CD4-positive, alpha-beta T cell (primary cell): ENCODE results near the gene ZC3H7A. TPM values are rescaled to one million over a fixed set of nuclear protein-coding genes. Genes with fewer than 3 reads are reported as not detected.

Source experiments
- ATAC-seq: fragments of 200-7000 bp; cut with Tn5 transposase; one replicate; pipeline ENCODE4 v1.10.0; 2022; ENCODE audit warnings: mild to moderate bottlenecking; ENCODE audit not compliant: poor library complexity
- CTCF ChIA-PET: fragments of 350-600 bp; sonication (Branson Sonifier 250); formaldehyde crosslinking; loops from one replicate; lab custom pipeline; 2021; ENCODE audit warnings: antibody characterized with exemption, inconsistent platforms; lab: Charles Lee
- POLR2A ChIA-PET: fragments of 350-600 bp; sonication (Branson Sonifier 250); formaldehyde crosslinking; loops from one replicate; lab custom pipeline; 2021; ENCODE audit warnings: antibody characterized with exemption, inconsistent platforms; lab: Charles Lee
- DNase-seq, 14 experiments: peaks; one replicate each; pipeline ENCODE4 v3.0.0-alpha.2; 2013 to 2020; ENCODE audit warnings: mixed read lengths in 2 of 14
- H3K27ac ChIP-seq, 2 donors: one replicate each; pipeline versions ENCODE4 v1.5.1 to v1.7.0; 2013; ENCODE audit warnings: low read length in 2 of 2, low read depth in 1 of 2, mild to moderate bottlenecking in 1 of 2
- H3K27me3 ChIP-seq, 2 experiments: 1 replicate in 1 of 2; 2 replicates in 1 of 2; pipeline versions ENCODE4 v1.6.1 to v1.7.0; 2013; ENCODE audit warnings: low read length in 2 of 2, control low read depth in 1 of 2, mild to moderate bottlenecking in 1 of 2, moderate library complexity in 1 of 2; ENCODE audit not compliant: insufficient read depth in 2 of 2, control insufficient read depth in 1 of 2
- H3K36me3 ChIP-seq: one replicate; pipeline ENCODE4 v1.6.1; 2013; ENCODE audit warnings: low read length, control low read depth; ENCODE audit not compliant: insufficient read depth
- H3K4me1 ChIP-seq: one replicate; pipeline ENCODE4 v1.6.1; 2013; ENCODE audit warnings: low read length, control low read depth; ENCODE audit not compliant: insufficient read depth
- H3K4me3 ChIP-seq: one replicate; pipeline ENCODE4 v1.5.1; 2013; ENCODE audit warnings: mild to moderate bottlenecking, low read length, moderate library complexity
- H3K9me3 ChIP-seq, 2 experiments: 1 replicate in 1 of 2; 2 replicates in 1 of 2; pipeline versions ENCODE4 v1.6.1 to v1.7.0; 2013; ENCODE audit warnings: low read length in 2 of 2, mild to moderate bottlenecking in 2 of 2, control low read depth in 1 of 2, moderate library complexity in 1 of 2; ENCODE audit not compliant: control insufficient read depth in 1 of 2, insufficient read depth in 1 of 2
- H3K27ac Mint-ChIP-seq: one replicate; pipeline ENCODE4 v1.8.0; 2020; ENCODE audit warnings: mixed read lengths
- H3K27me3 Mint-ChIP-seq: one replicate; pipeline ENCODE4 v1.8.0; 2021; ENCODE audit warnings: mixed read lengths
- H3K36me3 Mint-ChIP-seq: one replicate; pipeline ENCODE4 v1.8.0; 2021; ENCODE audit warnings: low read depth, mixed read lengths
- H3K4me1 Mint-ChIP-seq: one replicate; pipeline ENCODE4 v1.8.0; 2021; ENCODE audit warnings: low read depth, mixed read lengths
- H3K4me3 Mint-ChIP-seq: one replicate; pipeline ENCODE4 v1.8.0; 2020; ENCODE audit warnings: mild to moderate bottlenecking, mixed read lengths
- H3K9me3 Mint-ChIP-seq: one replicate; pipeline ENCODE4 v1.8.0; 2020; ENCODE audit warnings: mixed read lengths
- intact Hi-C, 2 experiments: fragments of 100-400 bp; cut with DNase I in 1 of 2; cut with micrococcal nuclease in 1 of 2; formaldehyde crosslinking; loops; one replicate each; pipeline versions ENCODE4 v1.15.1 to v1.9.0; 2023 to 2025; cut with DNase I, micrococcal nuclease
- total RNA-seq, 174 experiments: library from RNA in 2 of 174; stranded (reverse) in 2 of 174; gene quantifications; one replicate each; pipeline ENCODE4 v1.2.3 and lab custom pipeline; 2021 to 2026
- TF ChIP-seq, protein P1 (sequence below): fragments of 200-600 bp; IDR thresholded peaks from one replicate; pipeline ENCODE4 v1.8.0; 2022; ENCODE audit warnings: antibody characterized with exemption, mild to moderate bottlenecking

Gene ZC3H7A
- total RNA-seq, 2 experiments from 2014 or later, result 131 to 143 TPM

GRCh38 chr16:11734653-11735043, 62.4 kb downstream of the ZC3H7A start:
- peaks cover 72% of the 10 kb centered on the region for H3K4me1 Mint-ChIP-seq
- POLR2A ChIA-PET, result interaction anchor here (0.8 to 1.5 kb wide), 2 partner anchors 8 to 9 kb away, joined by 3 to 4 read pairs; partner anchors contain the start of gene TXNDC11
- peaks cover 85% of the 10 kb centered on the region for H3K36me3 Mint-ChIP-seq
- ATAC-seq (no peak), DNase-seq (no peak)
- H3K27ac Mint-ChIP-seq, result no peak overlapping the region
- H3K4me3 ChIP-seq, result no peak overlapping the region
- H3K4me1 ChIP-seq, result peaks cover 20% of the 10 kb centered on the region
- CTCF ChIA-PET, result interaction anchor here (1.0 kb wide), 1 partner anchor 33 kb away, joined by 3 read pairs; no protein-coding TSS in a partner anchor
- no peaks in the 10 kb centered on the region for H3K9me3 Mint-ChIP-seq
- H3K27me3 Mint-ChIP-seq, result no peaks in the 10 kb centered on the region
- no peaks in the 10 kb centered on the region for H3K9me3 ChIP-seq
- H3K36me3 ChIP-seq, result peaks cover 80% of the 10 kb centered on the region
- H3K27me3 ChIP-seq, result no peaks in the 10 kb centered on the region
- no peak overlapping the region for H3K27ac ChIP-seq
- intact Hi-C loops, result loop anchor here in 1 of 2 experiments (5.0 kb wide), 1 partner anchor 243 kb away; the partner anchor contains the start of gene SNX29
- TF ChIP-seq, protein P1, sequence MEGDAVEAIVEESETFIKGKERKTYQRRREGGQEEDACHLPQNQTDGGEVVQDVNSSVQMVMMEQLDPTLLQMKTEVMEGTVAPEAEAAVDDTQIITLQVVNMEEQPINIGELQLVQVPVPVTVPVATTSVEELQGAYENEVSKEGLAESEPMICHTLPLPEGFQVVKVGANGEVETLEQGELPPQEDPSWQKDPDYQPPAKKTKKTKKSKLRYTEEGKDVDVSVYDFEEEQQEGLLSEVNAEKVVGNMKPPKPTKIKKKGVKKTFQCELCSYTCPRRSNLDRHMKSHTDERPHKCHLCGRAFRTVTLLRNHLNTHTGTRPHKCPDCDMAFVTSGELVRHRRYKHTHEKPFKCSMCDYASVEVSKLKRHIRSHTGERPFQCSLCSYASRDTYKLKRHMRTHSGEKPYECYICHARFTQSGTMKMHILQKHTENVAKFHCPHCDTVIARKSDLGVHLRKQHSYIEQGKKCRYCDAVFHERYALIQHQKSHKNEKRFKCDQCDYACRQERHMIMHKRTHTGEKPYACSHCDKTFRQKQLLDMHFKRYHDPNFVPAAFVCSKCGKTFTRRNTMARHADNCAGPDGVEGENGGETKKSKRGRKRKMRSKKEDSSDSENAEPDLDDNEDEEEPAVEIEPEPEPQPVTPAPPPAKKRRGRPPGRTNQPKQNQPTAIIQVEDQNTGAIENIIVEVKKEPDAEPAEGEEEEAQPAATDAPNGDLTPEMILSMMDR, result no peak
- H3K4me3 Mint-ChIP-seq, result no peak overlapping the region

- intact Hi-C loops, result no loop called here
- Mint-ChIP-seq H3K4me3 (no peak overlapping the region), H3K27ac (no peak overlapping the region), H3K4me1 (peaks cover 72% of the 10 kb centered on the region), H3K9me3 (no peaks in the 10 kb centered on the region), H3K36me3 (peaks cover 90% of the 10 kb centered on the region), H3K27me3 (no peaks in the 10 kb centered on the region)
- ATAC-seq (no peak), DNase-seq (no peak)
- TF ChIP-seq, protein P1, result no peak
- ChIA-PET CTCF (interaction anchor here (1.0 kb wide), 1 partner anchor 34 kb away, joined by 3 read pairs; no protein-coding TSS in a partner anchor), POLR2A (interaction anchor here (1.5 kb wide), 1 partner anchor 8 kb away, joined by 4 read pairs; the partner anchor contains the start of gene TXNDC11)
- no peak overlapping the region for H3K27ac ChIP-seq
- no peak overlapping the region for H3K4me3 ChIP-seq
- H3K9me3 ChIP-seq, result no peaks in the 10 kb centered on the region
- peaks cover 85% of the 10 kb centered on the region for H3K36me3 ChIP-seq
- H3K4me1 ChIP-seq, result peaks cover 17% of the 10 kb centered on the region
- H3K27me3 ChIP-seq, result no peaks in the 10 kb centered on the region
Measured at GRCh38 chr16:11734025-11734652, 62.9 kb downstream of the ZC3H7A start.

- H3K4me1 ChIP-seq, result peaks cover 14% of the 10 kb centered on the region
- POLR2A ChIA-PET, result interaction anchor here (2.1 kb wide), 1 partner anchor 11 kb away, joined by 10 read pairs; the partner anchor contains the start of gene TXNDC11
Measured at GRCh38 chr16:11731222-11731621, 65.8 kb downstream of the ZC3H7A start.

More at GRCh38 chr16:11731222-11731621, 65.8 kb downstream of the ZC3H7A start:
- no peak overlapping the region for H3K27ac ChIP-seq
- CTCF ChIA-PET, result interaction anchor here (1.0 kb wide), 1 partner anchor 74 kb away, joined by 3 read pairs; no protein-coding TSS in a partner anchor
- intact Hi-C loops, result no loop called here
- peaks cover 97% of the 10 kb centered on the region for H3K36me3 Mint-ChIP-seq
- H3K36me3 ChIP-seq, result peaks cover 84% of the 10 kb centered on the region
- DNase-seq, result no peak
- no peaks in the 10 kb centered on the region for H3K27me3 ChIP-seq
- no peak overlapping the region for H3K4me3 Mint-ChIP-seq
- H3K4me1 Mint-ChIP-seq, result peaks cover 64% of the 10 kb centered on the region
- no peaks in the 10 kb centered on the region for H3K9me3 ChIP-seq
- TF ChIP-seq, protein P1, result no peak
- no peaks in the 10 kb centered on the region for H3K27me3 Mint-ChIP-seq
- no peak overlapping the region for H3K27ac Mint-ChIP-seq
- no peak for ATAC-seq
- no peak overlapping the region for H3K4me3 ChIP-seq
- H3K9me3 Mint-ChIP-seq, result no peaks in the 10 kb centered on the region
